GM12878 (cell line): Measurements from ENCODE around the gene RMND1.

Experiments used
- CBFB ChIP-seq: IDR thresholded peaks from 2 replicates; pipeline ENCODE4 v1.6.1; 2016; ENCODE audit warnings: antibody characterized with exemption, low read depth
- EP300 ChIP-seq, 2 experiments: fragments of 150-350 bp in 1 of 2; IDR thresholded peaks; 2 replicates each; pipeline ENCODE4 v1.6.1; 2011 to 2012; ENCODE audit warnings: low read depth in 2 of 2, low read length in 2 of 2, borderline replicate concordance in 1 of 2, improper control_type of control experiment in 1 of 2, inconsistent platforms in 1 of 2; ENCODE audit not compliant: control insufficient read depth in 1 of 2
- IKZF1 ChIP-seq: fragments of 450-650 bp; conservative IDR thresholded peaks from 2 replicates; pipeline ENCODE4 v1.6.1; 2017; ENCODE audit warnings: antibody characterized with exemption, mild to moderate bottlenecking
- SMC3 ChIP-seq: IDR thresholded peaks from 2 replicates; pipeline ENCODE4 v1.6.1; 2011; ENCODE audit warnings: low read length, improper control_type of control experiment, borderline replicate concordance
- TCF3 ChIP-seq: IDR thresholded peaks from 2 replicates; pipeline ENCODE4 v1.6.1; 2012; ENCODE audit warnings: low read depth, mild to moderate bottlenecking, low read length, borderline replicate concordance; ENCODE audit not compliant: insufficient read depth
- ZNF274 ChIP-seq: IDR thresholded peaks from one replicate; pipeline ENCODE4 v1.8.0; 2011; ENCODE audit not compliant: insufficient read length, insufficient read depth
- TF ChIP-seq, protein P1 (sequence below), 3 experiments: IDR thresholded peaks in 2 of 3; conservative IDR thresholded peaks in 1 of 3; 2 replicates each; pipeline ENCODE4 v1.5.1; 2011; ENCODE audit warnings: low read depth in 3 of 3, low read length in 3 of 3, mild to moderate bottlenecking in 3 of 3, control low read depth in 2 of 3, moderate library complexity in 2 of 3, inconsistent platforms in 1 of 3, mixed read lengths in 1 of 3; ENCODE audit not compliant: control insufficient read depth in 2 of 3, insufficient read depth in 1 of 3; ENCODE audit errors: extremely low read depth in 1 of 3

DNA sequence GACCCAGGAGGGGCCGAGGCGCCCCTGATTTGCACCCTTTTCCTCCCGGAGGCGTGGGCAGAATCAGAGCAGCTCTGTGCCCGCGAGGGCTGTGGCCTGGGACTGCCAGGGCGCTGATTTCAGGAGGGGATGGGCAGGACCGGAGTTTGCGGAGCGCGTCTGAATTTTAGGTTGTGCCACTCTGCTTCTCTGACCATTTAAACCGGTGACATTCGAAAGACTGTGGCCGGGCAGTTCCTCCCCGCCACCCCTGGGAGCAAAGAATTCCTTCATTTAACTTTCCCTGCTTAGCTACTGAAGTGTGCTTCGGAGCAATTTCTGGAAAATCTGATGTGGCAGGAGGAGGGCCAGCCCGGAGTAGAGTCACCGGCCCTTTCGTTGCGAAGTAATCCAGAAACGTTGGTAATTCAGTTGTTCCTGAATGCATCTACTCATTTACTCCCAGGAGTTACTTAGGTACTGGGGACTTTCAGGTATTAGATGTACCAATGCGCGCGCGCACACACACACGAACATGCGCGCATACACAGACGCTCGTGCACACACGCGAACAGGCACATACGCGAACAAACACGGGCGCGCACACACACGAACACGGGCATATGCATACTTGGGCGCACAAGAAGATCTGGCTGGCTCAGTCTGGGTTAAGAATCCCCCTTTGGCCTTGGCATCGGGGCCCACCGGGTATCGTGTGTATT, 42.5 kb upstream of the RMND1 start:
- TF ChIP-seq IKZF1 (no peak), CBFB (no peak), SMC3 (no peak), TCF3 (no peak), EP300 (IDR thresholded peaks at IDR 0.05; ENCODE audit: borderline replicate concordance in 1 of 2, control insufficient read depth in 1 of 2, low read depth in 2 of 2, low read length in 2 of 2) (no peak), ZNF274 (no peak)
- TF ChIP-seq, protein P1, sequence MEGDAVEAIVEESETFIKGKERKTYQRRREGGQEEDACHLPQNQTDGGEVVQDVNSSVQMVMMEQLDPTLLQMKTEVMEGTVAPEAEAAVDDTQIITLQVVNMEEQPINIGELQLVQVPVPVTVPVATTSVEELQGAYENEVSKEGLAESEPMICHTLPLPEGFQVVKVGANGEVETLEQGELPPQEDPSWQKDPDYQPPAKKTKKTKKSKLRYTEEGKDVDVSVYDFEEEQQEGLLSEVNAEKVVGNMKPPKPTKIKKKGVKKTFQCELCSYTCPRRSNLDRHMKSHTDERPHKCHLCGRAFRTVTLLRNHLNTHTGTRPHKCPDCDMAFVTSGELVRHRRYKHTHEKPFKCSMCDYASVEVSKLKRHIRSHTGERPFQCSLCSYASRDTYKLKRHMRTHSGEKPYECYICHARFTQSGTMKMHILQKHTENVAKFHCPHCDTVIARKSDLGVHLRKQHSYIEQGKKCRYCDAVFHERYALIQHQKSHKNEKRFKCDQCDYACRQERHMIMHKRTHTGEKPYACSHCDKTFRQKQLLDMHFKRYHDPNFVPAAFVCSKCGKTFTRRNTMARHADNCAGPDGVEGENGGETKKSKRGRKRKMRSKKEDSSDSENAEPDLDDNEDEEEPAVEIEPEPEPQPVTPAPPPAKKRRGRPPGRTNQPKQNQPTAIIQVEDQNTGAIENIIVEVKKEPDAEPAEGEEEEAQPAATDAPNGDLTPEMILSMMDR (IDR thresholded peaks at IDR 0.05 in 2 of 3, conservative IDR thresholded peaks at IDR 0.05 in 1 of 3; ENCODE audit: control insufficient read depth in 2 of 3, extremely low read depth in 1 of 3, insufficient read depth in 1 of 3, low read depth in 3 of 3, low read length in 3 of 3) = no peak
